Renal cortical epithelial cell (primary cell): ENCODE data around the gene TCF3. TPM values are rescaled to one million over a fixed set of nuclear protein-coding genes. Genes with fewer than 3 reads are reported as not detected.

Experiments used
- DNase-seq: peaks from one replicate; pipeline ENCODE4 v3.0.0-alpha.2; 2011; ENCODE audit warnings: low read depth
- total RNA-seq: library from RNA; depleted of rRNA; stranded (reverse); fragments of >200 nt; gene quantifications from 2 replicates; pipeline ENCODE4 v1.2.3, GENCODE V29; 2014

The TCF3 gene
- total RNA-seq, 1 donor from 2014 or later: 102 TPM

GRCh38 chr19:1609680-1610474, 42.5 kb downstream of the TCF3 start:
- no peak for DNase-seq

GRCh38 chr19:1609103-1609396, 43.4 kb downstream of the TCF3 start:
- DNase-seq: no peak

- DNase-seq: no peak
Measured at GRCh38 chr19:1608359-1609102, 43.9 kb downstream of the TCF3 start.

GRCh38 chr19:1606138-1606651, 46.2 kb downstream of the TCF3 start:
- no peak for DNase-seq

- DNase-seq: peak; percentile 88
Measured at GRCh38 chr19:1605236-1606137, 46.9 kb downstream of the TCF3 start, which contains the start of gene UQCR11. Gene UQCR11, minus strand, starts transcription at chr19:1605462. Its CDS starts 53 bp downstream, at chr19:1605409.

GRCh38 chr19:1602091-1602707, 50.2 kb downstream of the TCF3 start:
- no peak for DNase-seq

GRCh38 chr19:1601613-1602064, 50.8 kb downstream of the TCF3 start:
- no peak for DNase-seq

- no peak for DNase-seq
Measured at GRCh38 chr19:1599460-1599846, 53.0 kb downstream of the TCF3 start.

- no peak for DNase-seq
Measured at GRCh38 chr19:1598777-1599459, 53.5 kb downstream of the TCF3 start.

GRCh38 chr19:1593501-1593772, 59.0 kb downstream of the TCF3 start:
- no peak for DNase-seq

GRCh38 chr19:1592755-1593500, 59.5 kb downstream of the TCF3 start, which contains the start of gene MBD3:
Gene MBD3, minus strand, starts transcription at chr19:1592865. Its CDS starts 234 bp downstream, at chr19:1592631.
- peak; percentile 81 for DNase-seq

GRCh38 chr19:1592024-1592754, 60.2 kb downstream of the TCF3 start:
- DNase-seq: peak; percentile 62

- no peak for DNase-seq
Measured at GRCh38 chr19:1591421-1592023, 60.9 kb downstream of the TCF3 start.

- no peak for DNase-seq
Measured at GRCh38 chr19:1590641-1591397, 61.6 kb downstream of the TCF3 start.

GRCh38 chr19:1587872-1588271, 64.5 kb downstream of the TCF3 start:
- DNase-seq: no peak

GRCh38 chr19:1585243-1585580, 67.2 kb downstream of the TCF3 start:
- DNase-seq: no peak

GRCh38 chr19:1584500-1585242, 67.7 kb downstream of the TCF3 start:
- no peak for DNase-seq

- no peak for DNase-seq
Measured at GRCh38 chr19:1582201-1582600, 70.2 kb downstream of the TCF3 start.
